ENCODE data around the gene CD24. TPM values are rescaled to one million over a fixed set of nuclear protein-coding genes. Genes with fewer than 3 reads are reported as not detected.

The CD24 gene
- total RNA-seq, 1 experiment from 2014 or later, result 937 TPM

DNA sequence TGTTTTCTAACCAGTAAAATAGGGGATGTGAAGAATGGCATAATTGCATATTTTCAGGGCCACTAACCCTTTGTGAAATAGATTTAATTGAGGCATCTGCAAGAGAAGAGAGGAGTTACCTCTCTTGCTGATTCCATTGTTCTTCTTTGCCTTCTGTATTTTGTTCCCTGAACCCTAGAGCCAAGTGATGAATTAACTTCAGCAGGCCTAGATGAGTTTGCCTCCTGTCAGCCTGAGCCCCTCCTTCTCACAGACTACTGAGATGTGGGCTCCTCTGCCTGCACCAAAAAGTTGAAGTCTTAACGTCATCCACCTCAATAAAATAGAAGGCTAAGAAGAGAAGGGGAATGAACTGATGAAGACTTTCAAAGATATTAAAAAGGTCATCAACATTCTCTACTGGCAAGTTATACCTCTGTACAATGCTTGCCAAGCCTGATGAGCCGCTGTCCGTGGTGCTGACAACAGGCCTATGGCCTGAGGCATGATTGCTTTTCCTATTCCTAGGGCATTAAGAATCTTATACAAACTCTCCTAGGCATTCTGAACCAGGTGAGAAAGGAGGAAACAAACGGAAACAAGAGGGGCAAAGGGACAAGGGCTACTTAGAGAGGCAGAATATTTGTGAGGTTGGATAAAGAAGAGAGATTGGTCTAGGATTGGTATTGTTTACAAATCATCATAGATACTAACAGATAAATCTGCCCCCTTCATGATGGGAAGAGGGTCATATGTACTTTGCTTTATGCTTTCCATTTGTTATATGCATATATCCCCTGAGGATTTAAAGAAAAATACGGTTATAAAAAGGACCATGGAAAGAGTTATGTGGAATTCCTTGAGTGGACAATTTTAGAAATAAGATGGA, 46.8 kb downstream of the CD24 start:
- no peak overlapping the region for H3K4me3 Mint-ChIP-seq
- ATAC-seq, result peak; percentile 86
- TF ChIP-seq, protein P1, sequence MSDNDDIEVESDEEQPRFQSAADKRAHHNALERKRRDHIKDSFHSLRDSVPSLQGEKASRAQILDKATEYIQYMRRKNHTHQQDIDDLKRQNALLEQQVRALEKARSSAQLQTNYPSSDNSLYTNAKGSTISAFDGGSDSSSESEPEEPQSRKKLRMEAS (CRISPR knock-in tag; IDR thresholded peaks at IDR 0.05), result no peak
- TF ChIP-seq ZNF396 (CRISPR knock-in tag; IDR thresholded peaks at IDR 0.05; ENCODE audit: borderline replicate concordance) (no peak), GABPB1 (CRISPR knock-in tag; IDR thresholded peaks at IDR 0.05) (no peak), PRRX2 (CRISPR knock-in tag; IDR thresholded peaks at IDR 0.05) (no peak), NFATC4 (CRISPR knock-in tag; IDR thresholded peaks at IDR 0.05) (no peak), CBFB (CRISPR knock-in tag; IDR thresholded peaks at IDR 0.05; ENCODE audit: low read depth) (no peak), NR2C2 (CRISPR knock-in tag; IDR thresholded peaks at IDR 0.05) (no peak), SMAD4 (CRISPR knock-in tag; IDR thresholded peaks at IDR 0.05) (no peak), OVOL2 (CRISPR knock-in tag; IDR thresholded peaks at IDR 0.05; ENCODE audit: borderline replicate concordance) (no peak), IRF2 (CRISPR knock-in tag; IDR thresholded peaks at IDR 0.05; ENCODE audit: borderline replicate concordance, low read depth) (no peak), TP53 (CRISPR knock-in tag; IDR thresholded peaks at IDR 0.05) (no peak), SP1 (CRISPR knock-in tag; conservative IDR thresholded peaks at IDR 0.05) (0 out of 2 replicates have a peak, but pooled peaks have one; percentile 15), ZBTB21 (CRISPR knock-in tag; IDR thresholded peaks at IDR 0.05; ENCODE audit: borderline replicate concordance) (no peak)
- TF ChIP-seq, protein P2, sequence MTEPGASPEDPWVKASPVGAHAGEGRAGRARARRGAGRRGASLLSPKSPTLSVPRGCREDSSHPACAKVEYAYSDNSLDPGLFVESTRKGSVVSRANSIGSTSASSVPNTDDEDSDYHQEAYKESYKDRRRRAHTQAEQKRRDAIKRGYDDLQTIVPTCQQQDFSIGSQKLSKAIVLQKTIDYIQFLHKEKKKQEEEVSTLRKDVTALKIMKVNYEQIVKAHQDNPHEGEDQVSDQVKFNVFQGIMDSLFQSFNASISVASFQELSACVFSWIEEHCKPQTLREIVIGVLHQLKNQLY (CRISPR knock-in tag; IDR thresholded peaks at IDR 0.05), result peak; percentile 45; the same call in 1 of the 2 replicates
- TF ChIP-seq, protein P3, sequence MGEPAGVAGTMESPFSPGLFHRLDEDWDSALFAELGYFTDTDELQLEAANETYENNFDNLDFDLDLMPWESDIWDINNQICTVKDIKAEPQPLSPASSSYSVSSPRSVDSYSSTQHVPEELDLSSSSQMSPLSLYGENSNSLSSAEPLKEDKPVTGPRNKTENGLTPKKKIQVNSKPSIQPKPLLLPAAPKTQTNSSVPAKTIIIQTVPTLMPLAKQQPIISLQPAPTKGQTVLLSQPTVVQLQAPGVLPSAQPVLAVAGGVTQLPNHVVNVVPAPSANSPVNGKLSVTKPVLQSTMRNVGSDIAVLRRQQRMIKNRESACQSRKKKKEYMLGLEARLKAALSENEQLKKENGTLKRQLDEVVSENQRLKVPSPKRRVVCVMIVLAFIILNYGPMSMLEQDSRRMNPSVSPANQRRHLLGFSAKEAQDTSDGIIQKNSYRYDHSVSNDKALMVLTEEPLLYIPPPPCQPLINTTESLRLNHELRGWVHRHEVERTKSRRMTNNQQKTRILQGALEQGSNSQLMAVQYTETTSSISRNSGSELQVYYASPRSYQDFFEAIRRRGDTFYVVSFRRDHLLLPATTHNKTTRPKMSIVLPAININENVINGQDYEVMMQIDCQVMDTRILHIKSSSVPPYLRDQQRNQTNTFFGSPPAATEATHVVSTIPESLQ (CRISPR knock-in tag; IDR thresholded peaks at IDR 0.05), result no peak
- TF ChIP-seq, protein P4, sequence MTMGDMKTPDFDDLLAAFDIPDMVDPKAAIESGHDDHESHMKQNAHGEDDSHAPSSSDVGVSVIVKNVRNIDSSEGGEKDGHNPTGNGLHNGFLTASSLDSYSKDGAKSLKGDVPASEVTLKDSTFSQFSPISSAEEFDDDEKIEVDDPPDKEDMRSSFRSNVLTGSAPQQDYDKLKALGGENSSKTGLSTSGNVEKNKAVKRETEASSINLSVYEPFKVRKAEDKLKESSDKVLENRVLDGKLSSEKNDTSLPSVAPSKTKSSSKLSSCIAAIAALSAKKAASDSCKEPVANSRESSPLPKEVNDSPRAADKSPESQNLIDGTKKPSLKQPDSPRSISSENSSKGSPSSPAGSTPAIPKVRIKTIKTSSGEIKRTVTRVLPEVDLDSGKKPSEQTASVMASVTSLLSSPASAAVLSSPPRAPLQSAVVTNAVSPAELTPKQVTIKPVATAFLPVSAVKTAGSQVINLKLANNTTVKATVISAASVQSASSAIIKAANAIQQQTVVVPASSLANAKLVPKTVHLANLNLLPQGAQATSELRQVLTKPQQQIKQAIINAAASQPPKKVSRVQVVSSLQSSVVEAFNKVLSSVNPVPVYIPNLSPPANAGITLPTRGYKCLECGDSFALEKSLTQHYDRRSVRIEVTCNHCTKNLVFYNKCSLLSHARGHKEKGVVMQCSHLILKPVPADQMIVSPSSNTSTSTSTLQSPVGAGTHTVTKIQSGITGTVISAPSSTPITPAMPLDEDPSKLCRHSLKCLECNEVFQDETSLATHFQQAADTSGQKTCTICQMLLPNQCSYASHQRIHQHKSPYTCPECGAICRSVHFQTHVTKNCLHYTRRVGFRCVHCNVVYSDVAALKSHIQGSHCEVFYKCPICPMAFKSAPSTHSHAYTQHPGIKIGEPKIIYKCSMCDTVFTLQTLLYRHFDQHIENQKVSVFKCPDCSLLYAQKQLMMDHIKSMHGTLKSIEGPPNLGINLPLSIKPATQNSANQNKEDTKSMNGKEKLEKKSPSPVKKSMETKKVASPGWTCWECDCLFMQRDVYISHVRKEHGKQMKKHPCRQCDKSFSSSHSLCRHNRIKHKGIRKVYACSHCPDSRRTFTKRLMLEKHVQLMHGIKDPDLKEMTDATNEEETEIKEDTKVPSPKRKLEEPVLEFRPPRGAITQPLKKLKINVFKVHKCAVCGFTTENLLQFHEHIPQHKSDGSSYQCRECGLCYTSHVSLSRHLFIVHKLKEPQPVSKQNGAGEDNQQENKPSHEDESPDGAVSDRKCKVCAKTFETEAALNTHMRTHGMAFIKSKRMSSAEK (CRISPR knock-in tag; IDR thresholded peaks at IDR 0.05; ENCODE audit: borderline replicate concordance), result no peak
- TF ChIP-seq, protein P5, sequence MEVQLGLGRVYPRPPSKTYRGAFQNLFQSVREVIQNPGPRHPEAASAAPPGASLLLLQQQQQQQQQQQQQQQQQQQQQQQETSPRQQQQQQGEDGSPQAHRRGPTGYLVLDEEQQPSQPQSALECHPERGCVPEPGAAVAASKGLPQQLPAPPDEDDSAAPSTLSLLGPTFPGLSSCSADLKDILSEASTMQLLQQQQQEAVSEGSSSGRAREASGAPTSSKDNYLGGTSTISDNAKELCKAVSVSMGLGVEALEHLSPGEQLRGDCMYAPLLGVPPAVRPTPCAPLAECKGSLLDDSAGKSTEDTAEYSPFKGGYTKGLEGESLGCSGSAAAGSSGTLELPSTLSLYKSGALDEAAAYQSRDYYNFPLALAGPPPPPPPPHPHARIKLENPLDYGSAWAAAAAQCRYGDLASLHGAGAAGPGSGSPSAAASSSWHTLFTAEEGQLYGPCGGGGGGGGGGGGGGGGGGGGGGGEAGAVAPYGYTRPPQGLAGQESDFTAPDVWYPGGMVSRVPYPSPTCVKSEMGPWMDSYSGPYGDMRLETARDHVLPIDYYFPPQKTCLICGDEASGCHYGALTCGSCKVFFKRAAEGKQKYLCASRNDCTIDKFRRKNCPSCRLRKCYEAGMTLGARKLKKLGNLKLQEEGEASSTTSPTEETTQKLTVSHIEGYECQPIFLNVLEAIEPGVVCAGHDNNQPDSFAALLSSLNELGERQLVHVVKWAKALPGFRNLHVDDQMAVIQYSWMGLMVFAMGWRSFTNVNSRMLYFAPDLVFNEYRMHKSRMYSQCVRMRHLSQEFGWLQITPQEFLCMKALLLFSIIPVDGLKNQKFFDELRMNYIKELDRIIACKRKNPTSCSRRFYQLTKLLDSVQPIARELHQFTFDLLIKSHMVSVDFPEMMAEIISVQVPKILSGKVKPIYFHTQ (CRISPR knock-in tag; IDR thresholded peaks at IDR 0.05), result no peak
- TF ChIP-seq, protein P6, sequence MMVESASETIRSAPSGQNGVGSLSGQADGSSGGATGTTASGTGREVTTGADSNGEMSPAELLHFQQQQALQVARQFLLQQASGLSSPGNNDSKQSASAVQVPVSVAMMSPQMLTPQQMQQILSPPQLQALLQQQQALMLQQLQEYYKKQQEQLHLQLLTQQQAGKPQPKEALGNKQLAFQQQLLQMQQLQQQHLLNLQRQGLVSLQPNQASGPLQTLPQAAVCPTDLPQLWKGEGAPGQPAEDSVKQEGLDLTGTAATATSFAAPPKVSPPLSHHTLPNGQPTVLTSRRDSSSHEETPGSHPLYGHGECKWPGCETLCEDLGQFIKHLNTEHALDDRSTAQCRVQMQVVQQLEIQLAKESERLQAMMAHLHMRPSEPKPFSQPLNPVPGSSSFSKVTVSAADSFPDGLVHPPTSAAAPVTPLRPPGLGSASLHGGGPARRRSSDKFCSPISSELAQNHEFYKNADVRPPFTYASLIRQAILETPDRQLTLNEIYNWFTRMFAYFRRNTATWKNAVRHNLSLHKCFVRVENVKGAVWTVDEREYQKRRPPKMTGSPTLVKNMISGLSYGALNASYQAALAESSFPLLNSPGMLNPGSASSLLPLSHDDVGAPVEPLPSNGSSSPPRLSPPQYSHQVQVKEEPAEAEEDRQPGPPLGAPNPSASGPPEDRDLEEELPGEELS (CRISPR knock-in tag; IDR thresholded peaks at IDR 0.05), result no peak
- TF ChIP-seq, protein P7, sequence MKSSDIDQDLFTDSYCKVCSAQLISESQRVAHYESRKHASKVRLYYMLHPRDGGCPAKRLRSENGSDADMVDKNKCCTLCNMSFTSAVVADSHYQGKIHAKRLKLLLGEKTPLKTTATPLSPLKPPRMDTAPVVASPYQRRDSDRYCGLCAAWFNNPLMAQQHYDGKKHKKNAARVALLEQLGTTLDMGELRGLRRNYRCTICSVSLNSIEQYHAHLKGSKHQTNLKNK (CRISPR knock-in tag; IDR thresholded peaks at IDR 0.05), result no peak
- TF ChIP-seq, protein P8, sequence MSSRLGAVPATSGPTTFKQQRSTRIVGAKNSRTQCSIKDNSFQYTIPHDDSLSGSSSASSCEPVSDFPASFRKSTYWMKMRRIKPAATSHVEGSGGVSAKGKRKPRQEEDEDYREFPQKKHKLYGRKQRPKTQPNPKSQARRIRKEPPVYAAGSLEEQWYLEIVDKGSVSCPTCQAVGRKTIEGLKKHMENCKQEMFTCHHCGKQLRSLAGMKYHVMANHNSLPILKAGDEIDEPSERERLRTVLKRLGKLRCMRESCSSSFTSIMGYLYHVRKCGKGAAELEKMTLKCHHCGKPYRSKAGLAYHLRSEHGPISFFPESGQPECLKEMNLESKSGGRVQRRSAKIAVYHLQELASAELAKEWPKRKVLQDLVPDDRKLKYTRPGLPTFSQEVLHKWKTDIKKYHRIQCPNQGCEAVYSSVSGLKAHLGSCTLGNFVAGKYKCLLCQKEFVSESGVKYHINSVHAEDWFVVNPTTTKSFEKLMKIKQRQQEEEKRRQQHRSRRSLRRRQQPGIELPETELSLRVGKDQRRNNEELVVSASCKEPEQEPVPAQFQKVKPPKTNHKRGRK (CRISPR knock-in tag; IDR thresholded peaks at IDR 0.05; ENCODE audit: borderline replicate concordance), result no peak
- TF ChIP-seq, protein P9, sequence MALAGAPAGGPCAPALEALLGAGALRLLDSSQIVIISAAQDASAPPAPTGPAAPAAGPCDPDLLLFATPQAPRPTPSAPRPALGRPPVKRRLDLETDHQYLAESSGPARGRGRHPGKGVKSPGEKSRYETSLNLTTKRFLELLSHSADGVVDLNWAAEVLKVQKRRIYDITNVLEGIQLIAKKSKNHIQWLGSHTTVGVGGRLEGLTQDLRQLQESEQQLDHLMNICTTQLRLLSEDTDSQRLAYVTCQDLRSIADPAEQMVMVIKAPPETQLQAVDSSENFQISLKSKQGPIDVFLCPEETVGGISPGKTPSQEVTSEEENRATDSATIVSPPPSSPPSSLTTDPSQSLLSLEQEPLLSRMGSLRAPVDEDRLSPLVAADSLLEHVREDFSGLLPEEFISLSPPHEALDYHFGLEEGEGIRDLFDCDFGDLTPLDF (CRISPR knock-in tag; IDR thresholded peaks at IDR 0.05), result no peak

More for the DNA sequence above, 46.8 kb downstream of the CD24 start:
- H3K27me3 Mint-ChIP-seq (ENCODE audit: low read depth), result no peaks in the 10 kb centered on the region
- peak; percentile 82 for DNase-seq (ENCODE audit: low spot score)
- H3K4me1 Mint-ChIP-seq, result peaks cover 25% of the 10 kb centered on the region
- H3K36me3 Mint-ChIP-seq, result no peaks in the 10 kb centered on the region
- H3K9me3 Mint-ChIP-seq, result no peaks in the 10 kb centered on the region
- POLR2A ChIA-PET, result no interaction called here
- no peak overlapping the region for H3K27ac Mint-ChIP-seq
- CTCF ChIA-PET, result no interaction called here
